HG02571 (cell line): Measurements from ENCODE around the gene MTMR10.

Experiments
- ATAC-seq: cut with Tn5 transposase; IDR thresholded peaks from one replicate; pipeline ENCODE4 v1.9.1; 2021; ENCODE audit warnings: mild to moderate bottlenecking, moderate library complexity; ENCODE audit not compliant: unreplicated experiment

The MTMR10 gene

DNA sequence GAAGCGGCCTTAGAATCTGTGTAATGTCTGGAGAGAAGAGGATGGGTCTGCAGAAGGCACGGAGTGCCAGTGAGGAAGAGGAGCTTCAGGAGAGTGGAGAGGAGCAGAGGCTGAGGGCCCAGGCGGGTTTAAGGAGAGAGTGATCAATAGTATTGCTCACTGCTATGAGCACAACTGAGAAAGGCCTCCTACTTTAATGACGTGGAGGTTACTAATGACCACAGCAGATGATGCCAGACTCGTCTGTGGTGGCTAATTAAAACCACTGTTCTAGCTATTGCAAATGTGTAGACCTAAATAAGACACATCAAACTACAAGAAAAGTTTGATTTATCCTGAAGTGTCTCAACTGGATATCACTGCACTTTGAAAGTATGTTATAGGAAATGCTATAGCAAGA is 33.2 kb downstream of the MTMR10 start:
- no peak for ATAC-seq

DNA sequence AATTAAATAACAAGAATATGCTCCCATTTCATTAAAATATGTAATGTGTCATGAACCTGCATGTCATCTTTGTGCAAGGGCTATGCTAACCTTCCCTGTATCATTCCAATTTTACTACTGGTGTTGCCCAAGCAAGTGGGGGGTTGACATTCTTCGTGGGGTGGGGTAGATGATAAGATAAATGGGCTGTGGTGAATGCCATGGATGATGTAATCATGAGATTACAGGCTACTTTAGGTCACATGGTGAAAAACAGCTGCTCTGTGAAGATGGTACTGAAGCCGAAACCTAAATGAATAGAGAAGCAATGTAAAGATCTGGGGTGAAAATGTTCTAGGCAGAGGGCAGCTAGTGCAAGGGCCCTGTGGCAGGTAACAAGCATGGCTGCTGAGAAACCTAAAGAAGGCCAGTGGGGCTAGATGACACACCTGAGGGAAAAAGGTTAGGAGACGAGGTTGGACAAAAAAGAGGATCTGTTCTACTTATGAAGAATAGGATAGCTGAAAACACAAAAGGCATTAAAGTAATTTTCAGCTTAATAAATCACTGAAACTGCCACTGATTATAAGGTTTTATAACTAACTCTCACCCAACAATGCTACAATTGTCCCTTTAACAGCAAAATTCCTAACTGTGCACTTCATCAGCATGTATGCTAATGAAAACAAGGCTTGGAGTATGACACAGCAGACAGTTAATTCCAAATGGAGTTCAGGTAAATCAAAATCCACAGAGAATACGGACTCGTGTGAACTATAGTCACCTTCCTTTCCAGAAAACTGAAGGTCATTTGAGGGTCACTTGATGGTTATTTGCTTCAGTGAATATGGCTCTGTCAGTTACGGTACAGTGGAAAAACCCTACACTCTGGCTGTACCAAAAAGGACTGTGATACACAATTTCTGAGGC is 35.0 kb downstream of the MTMR10 start:
- ATAC-seq, result no peak

DNA sequence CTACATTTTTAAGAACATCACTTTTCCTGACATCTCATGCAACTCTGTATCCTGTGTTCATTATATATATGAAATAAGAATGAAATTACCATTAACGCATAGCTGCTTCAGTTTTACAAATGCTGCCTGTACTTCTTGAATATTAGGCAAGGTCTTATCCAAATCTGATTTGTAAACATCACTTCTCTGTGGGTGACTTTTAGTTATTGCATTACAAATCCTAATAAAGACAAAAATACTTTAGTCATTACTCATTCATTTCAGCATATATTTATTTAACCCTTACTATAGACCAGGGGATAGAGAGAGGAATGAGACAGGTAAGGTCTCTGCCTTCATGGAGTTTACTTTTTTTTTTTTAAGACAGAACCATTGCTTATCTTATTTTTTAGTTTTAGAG is 36.8 kb downstream of the MTMR10 start:
- no peak for ATAC-seq

DNA sequence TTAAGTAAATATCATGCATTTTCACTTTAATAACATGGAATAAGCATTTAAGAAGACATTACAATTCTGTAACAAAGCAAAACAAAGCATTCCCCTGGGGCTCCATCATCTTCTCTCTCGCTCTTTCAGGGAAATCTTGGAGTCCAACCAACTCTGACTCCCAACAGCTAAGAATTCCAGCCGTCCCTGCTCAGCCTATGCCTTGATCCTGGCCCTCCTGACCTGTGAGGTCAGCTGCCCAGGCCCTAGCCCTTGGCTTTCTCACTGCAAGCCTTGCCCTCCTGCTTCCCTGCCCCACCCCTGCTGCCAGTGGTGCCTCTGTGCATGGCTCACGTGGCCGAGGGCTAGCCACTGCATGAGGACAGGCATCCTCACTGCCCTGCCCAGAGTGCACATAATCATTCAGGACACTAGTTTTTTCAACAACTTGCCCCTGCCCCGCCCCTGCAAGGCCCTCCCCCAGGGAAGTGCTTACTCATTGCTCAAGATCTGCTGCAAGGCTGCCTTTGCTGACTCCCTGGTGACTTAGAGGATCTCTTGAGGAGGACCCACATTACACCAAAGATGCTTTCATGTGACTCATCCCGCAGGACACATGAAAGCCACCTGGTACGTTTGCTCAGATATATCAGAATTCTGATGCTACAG is 37.6 kb downstream of the MTMR10 start:
- no peak for ATAC-seq

DNA sequence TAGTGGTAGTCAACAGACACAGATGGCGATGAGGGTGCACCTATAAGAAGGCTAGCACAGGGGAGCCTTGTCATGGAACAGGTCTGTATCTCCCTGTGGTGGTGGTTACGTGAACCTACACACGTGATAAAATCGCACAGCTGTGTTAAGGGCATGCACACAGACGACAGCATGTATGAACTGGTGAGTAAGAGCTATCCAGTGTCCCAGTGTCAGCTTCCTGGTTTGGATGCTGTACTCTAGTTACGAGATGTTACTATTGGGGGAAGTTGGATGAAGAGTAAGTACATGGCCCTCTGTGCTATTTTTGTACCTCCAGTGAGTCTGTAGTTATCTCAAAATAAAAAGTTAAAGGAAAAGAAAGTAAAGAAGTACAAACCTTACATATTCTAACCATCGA is 38.2 kb downstream of the MTMR10 start:
- no peak for ATAC-seq

DNA sequence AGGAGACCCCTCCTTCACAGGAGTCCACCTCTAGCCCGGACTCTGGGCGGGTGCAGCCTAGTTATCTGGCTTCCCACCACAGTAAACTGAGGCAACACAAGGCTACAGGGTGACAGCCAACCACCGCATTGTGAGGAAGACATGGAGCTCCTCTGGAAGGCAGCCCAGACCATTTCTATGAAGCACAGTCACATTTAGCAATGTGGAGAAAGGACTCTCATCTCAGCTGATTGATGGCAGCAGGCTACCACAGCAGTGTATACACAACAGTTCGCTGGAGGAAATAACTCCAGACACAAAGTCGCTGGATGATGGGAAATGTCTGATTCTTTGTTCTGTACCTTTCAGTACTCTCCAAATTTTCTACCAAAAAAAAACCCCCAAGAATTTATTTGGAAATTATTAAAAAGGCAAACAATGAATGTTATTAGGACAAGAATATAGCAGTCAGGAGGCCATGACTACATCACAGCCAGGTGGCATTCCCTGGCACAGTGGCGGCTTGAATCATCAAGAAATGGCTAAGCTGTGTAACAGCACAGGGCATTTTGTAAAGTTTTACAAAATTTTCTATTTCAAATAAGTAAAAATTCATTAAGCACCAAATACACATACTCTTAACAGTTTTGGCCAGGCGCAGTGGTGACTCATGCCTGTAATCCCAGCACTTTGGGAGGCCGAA is 47.6 kb downstream of the MTMR10 start:
- ATAC-seq, result no peak

DNA sequence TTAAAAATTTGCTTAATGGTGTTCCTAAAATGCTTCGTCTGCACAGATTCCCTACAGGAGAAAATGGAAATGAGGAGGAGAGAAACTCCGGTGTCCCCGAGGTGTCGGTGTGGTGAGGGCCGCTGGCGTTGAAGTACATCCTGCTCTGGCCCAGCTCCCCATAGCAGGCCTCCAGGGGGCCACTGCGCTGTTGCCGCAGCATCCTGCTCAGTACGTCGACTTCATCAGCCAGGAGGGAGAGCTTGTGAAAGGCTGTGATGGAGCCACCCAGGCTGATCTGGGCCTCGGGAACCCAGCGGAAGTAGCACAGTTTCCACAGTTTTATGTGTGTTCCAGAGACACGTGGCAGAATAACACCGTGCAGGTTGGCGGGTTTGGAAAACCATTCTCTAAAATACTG is 49.9 kb downstream of the MTMR10 start:
- no peak for ATAC-seq

DNA sequence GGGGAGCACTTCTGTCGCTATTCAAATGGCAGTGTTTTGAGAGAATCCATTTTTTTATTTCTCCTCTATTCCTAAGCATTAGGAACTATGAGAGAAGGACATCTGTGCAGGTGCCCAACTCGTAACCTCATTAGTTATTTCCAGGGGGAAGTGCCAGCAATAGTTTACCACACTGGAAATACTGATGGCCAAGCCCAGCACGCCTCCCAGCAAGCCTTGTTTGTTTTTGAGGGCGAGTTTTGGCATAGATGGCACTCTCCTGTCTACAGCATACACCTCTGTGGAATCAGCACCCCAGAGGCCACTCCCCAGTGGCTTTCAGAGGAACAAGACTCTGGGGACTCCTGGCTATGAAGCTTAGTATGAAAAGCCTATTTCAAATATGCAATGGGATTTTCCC is 51.1 kb downstream of the MTMR10 start:
- ATAC-seq, result no peak

DNA sequence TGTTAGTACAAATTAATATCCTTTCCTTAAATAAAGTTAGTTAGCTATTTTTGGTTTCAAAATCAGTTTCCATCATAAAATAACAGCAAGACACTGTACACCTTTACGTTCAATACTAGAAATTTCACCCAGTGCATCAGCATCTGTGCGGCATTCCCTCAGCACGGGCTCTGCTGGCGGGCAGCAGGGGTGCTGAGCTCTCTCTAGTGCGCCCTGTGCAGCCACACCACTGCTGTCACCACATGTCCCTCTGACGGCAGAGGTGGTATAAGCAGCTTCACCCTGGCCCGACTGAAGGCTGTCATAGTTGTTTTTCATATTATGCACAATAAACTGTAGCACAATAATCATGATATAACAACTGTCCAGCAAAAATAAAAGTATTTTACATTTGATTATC is 52.3 kb downstream of the MTMR10 start:
- no peak for ATAC-seq

DNA sequence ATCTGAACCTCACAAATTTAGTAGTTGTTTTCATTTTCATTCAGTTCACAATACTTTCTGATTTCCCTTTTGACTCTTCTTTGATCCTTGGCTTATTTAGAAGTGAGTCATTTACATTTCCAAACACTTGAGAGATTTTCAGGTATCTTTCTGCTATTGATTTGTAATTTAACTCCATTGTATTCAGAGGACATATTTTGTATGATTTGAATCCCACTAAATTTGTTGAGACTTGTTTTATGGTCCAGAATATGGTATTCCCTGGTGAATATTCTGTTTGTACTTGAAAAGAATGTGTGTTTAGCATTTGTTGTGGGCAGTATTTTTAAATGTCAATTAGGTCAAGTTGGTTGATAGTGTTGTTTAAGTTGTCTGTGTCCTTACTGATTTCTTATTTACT is 58.1 kb downstream of the MTMR10 start:
- ATAC-seq, result no peak

DNA sequence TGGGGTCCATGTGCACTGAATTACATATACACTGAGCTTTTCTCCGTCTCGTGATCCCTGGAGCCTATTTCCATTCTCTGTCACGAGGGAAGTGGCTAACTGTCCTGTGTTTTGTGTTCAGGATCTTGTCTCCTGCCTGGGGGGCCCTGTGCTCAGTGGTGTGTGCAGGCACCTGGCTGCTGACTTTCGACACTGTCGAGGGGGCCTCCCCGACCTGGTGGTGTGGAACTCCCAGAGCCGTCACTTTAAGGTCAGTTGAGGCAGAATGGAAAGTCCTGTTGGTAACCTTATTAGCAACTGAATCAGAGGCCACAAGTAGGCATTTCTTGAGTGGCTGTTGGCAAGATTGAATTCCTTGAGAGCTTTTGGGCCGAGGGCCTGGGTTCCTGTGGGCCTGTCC is 61.0 kb downstream of the MTMR10 start:
- no peak for ATAC-seq

DNA sequence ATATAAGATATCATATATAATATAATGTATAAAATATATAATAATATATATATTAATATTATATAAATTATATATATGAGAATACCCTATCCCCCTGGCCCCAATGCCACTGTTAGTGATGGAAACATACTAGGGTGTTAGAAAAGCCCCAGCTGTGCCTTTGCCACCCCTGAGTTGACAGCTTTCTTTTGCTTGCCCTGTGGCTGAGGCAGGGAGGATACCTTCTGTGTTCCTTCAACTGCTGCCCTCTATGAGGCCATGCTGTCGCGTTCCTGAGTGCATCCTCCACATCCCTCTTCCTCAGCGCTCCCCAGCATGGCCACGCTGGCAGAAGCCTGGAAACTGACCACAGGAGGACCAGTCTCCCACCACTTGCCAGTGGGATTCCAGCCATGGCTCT is 61.4 kb downstream of the MTMR10 start:
- no peak for ATAC-seq

DNA sequence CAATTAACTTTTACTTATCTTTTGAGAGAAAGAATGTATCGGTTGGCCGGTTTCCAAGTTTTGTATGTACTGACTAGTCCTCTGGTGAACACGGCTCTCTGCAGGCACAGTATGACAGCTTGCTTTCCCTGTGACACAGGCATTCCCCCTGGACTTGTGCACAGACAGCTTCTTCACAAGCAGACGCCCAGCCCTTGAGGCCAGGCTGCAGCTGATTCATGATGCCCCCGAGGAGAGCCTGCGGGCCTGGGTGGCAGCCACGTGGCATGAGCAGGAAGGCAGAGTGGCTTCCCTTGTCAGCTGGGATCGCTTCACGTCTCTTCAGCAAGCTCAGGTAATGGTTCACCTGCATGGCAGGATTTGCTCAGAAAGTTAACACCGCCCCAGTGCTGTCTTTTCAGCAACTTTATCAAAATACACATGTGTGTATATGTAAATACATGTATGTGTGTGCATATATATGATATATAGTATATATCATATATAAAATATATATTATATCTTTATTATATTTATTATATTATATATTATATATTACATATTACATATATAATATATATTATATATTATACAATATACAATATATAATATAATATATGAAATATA is 62.3 kb downstream of the MTMR10 start:
- ATAC-seq, result no peak

DNA sequence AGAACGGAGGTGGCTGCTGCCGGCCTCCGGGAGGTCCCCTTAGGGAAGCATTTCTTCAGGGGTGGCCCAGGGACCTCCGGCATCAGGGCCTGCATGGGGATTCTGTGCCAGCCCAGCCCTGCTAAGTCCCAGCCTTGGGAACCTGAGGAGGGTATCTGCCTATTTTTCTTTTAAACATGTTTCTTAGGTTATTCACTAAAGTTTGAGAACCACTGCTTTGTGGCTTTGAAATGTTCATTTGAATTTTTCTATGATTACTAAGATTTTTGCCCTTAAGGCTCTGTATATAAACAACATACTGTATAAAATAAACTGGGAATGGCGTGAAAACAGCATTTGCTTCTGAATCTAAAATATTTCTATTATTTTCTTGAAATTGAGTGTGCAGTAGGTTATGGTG is 63.4 kb downstream of the MTMR10 start:
- ATAC-seq, result no peak

DNA sequence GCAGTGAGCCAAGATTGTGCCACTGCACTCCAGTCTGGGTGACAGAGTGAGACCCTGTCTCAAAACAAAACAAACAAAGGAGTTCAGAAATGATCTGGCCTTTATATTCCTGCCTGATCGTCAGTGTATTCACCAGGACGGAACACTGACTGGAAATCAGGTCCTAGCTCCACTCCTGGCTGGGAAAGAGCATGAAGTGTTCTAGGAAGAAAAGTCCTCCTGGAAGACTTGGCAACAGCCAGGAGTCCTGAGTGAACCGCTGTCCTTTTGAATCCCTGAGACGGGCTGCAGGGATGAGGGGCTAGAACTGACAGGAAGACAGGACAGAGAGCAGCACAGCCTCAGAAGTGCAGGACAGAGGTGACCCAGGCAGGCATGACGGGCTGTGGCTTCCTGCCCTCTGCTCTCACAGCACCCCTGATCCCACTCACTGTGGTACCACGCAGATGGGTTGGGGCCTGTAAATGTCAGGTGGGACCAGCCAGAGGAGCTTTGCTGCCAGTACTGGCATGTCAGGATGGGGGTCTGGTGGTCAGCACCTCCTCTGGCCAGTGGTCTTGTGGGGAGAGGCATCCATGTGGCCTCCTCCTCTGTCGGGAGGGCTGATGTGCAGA is 64.2 kb downstream of the MTMR10 start:
- no peak for ATAC-seq

DNA sequence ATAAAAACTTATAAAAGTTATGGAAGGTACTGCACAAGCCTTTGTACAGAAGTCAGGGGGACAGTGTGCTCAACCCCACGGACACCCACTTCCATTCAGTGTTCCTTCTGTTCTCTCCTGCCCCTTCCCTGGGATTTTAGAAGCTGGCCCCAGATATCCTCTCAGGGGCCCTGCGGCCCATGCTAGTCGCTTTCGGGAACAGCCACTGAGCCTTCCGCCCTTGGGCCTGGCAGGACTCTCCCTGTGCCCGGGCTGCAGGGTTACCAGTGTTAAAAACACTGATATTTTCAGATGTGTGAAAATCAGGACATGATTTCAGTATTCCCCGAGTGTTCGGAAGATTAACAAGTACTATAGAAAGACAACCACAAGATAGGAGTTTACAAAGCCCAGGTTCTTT is 65.3 kb downstream of the MTMR10 start:
- ATAC-seq, result no peak

DNA sequence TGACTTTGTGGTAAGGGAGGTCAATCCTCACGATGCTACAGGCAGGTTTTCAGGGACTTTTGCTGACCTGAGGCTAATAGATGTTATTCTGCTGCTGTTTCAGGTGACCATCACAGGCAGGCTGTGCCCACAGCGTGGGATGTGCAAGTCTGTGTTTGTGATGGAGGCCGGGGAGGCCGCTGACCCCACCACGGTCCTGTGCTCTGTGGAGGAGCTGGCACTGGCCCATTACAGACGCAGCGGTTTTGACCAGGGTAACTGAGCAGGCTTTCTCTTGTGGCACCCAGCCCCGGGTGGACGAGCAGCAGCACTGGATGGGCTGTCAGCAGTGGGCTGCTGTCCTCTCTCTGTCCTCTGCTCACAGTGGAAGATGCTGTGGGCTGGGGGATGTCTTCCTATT is 65.7 kb downstream of the MTMR10 start:
- no peak for ATAC-seq

DNA sequence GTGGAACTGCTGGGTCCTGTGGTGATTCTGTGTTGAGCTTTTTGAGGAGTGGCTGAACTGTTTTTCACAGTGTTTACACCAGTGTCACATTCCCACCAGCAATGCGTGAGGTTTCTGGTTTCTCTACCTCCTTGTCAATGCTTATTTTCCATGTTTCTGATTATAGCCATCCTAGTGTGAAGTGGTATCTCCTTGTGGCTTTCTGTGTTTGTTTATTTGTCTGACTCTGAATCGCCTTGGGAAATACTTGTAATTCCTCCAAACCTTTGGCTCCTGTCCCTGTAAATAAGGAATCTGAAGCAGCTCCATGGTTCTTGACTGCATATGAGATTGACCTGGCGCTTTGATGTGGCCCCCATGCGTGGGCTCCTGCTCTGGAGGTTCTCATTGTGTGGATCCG is 67.1 kb downstream of the MTMR10 start:
- ATAC-seq, result no peak

DNA sequence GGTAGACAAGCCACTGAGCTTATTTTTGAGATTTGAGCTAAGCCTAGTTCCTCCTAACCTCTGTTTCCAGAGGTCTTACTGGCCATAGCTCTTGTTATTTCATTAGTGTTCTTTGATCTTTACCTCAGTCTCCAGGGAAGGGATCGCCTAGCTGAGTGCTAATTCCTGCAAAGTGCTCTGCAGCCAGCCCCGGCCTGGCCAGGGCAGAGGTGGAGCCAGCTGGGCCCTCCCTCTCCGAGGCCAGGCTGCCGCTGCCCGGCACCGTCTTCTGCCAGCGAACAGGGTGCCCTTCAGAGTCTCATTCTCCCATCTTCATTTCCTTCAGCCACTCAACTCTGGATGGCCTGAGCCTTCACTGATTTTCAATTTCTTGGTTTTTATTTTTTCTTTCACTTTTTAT is 68.0 kb downstream of the MTMR10 start:
- ATAC-seq, result no peak

DNA sequence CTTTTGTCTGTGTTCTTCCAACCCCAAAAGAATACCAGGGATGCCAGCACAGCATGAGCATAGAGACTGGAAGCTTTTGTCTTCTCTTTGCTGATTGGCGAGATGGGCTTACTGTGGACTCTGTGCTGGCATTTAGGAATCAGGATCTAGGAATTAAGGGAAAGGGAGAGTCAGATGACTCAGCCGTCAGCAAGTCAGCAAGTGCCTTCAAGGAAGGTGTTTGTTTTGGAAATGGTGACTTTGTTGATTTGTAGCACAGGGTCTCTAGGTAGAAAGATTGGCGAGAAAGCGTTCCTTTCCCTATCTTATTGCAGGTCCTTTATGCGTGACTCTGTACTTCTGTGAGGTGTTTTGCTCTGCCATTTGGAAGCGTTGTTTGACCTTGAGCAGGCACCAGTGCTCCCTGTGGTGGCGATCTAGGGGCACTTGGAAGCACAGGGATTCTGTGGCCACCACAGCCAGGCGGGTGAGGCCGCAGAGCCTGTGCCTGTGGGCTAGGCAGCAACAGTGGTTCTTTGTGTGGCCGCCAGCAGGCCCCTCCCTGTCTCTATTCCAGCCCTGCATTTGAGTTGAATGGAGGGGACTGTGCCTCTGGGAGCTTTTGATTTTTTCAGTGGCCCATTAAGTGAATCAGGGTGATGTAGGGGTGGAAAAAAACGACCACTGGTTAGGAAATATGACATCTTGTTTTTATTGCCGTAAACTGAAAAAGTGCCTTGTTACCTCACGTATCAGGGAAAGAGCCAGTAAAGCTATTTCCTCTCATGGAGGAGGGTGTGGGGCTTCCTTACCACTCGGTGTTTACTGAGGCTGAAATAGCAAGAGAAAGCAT is 68.7 kb downstream of the MTMR10 start:
- ATAC-seq, result no peak
